ENCODE measurements around the gene PPP2R2B.

GRCh38 chr5:146720107-146720506 lies 158.4 kb downstream of the PPP2R2B start:
- TF ChIP-seq CTCF (conservative IDR thresholded peaks at IDR 0.05 in 1 of 2, IDR thresholded peaks at IDR 0.05 in 1 of 2; ENCODE audit: low read depth in 1 of 2, low read length in 2 of 2): no peak
- TF ChIP-seq EZH2 (IDR thresholded peaks at IDR 0.05; ENCODE audit: low read length, missing control alignments): no peak

All from fibroblast of lung (primary cell).